GM12892 (cell line): ENCODE measurements around the gene MOB3B.

Source experiments
- POLR2A ChIP-seq: IDR thresholded peaks from 2 replicates; pipeline ENCODE4 v1.6.1; 2011; ENCODE audit warnings: low read depth, low read length, control low read depth
- POLR2AphosphoS5 ChIP-seq: IDR thresholded peaks from 2 replicates; pipeline ENCODE4 v1.6.1; 2011; ENCODE audit warnings: low read depth, low read length, control low read depth

- TF ChIP-seq POLR2A (no peak), POLR2AphosphoS5 (no peak)
These were observed 69.2 kb downstream of the MOB3B start for GRCh38 chr9:27460226-27461023.
